Lower leg skin (tissue), 3 donors: ENCODE data around the gene BSPH1.

ENCODE experiments used
- CTCF ChIP-seq, 3 donors: fragments of 450-650 bp; IDR thresholded peaks; one replicate each; pipeline ENCODE4 v1.5.1; 2016; ENCODE audit warnings: antibody characterized with exemption in 3 of 3, mild to moderate bottlenecking in 3 of 3, moderate library complexity in 2 of 3
- POLR2A ChIP-seq, 2 donors: fragments of 450-650 bp; IDR thresholded peaks; one replicate each; pipeline ENCODE4 v1.6.1; 2016 to 2017; ENCODE audit warnings: antibody characterized with exemption in 2 of 2, mild to moderate bottlenecking in 1 of 2, moderate library complexity in 1 of 2

- TF ChIP-seq CTCF (IDR thresholded peaks at IDR 0.05) (no peak), POLR2A (IDR thresholded peaks at IDR 0.05) (no peak)
Measured at GRCh38 chr19:48036765-48037164, 44.8 kb upstream of the BSPH1 start.
